Retinal pigment epithelial cell (primary cell): ENCODE results near the gene ADAMTS14.

ENCODE experiments used
- DNase-seq: peaks from one replicate; pipeline ENCODE4 v3.0.0-alpha.2; 2010; ENCODE audit warnings: low read depth
- H3K4me3 ChIP-seq: 2 replicates; pipeline ENCODE4 v1.5.1; 2011; ENCODE audit warnings: mild to moderate bottlenecking, low read length, control low read depth, moderate library complexity
- CTCF ChIP-seq: conservative IDR thresholded peaks from 2 replicates; pipeline ENCODE4 v1.5.1; 2011; ENCODE audit warnings: low read depth, low read length, control low read depth, inconsistent platforms

The ADAMTS14 gene

GRCh38 chr10:70743430-70743788 lies 71.1 kb downstream of the ADAMTS14 start:
- no peak overlapping the region for H3K4me3 ChIP-seq
- no peak for TF ChIP-seq CTCF
- DNase-seq, result no peak

- no peak for DNase-seq
- TF ChIP-seq CTCF, result no peak
- H3K4me3 ChIP-seq, result no peak overlapping the region
Observed at GRCh38 chr10:70743879-70744278, 71.6 kb downstream of the ADAMTS14 start.

GRCh38 chr10:70744617-70745143 lies 72.4 kb downstream of the ADAMTS14 start:
- no peak for DNase-seq
- no peak for TF ChIP-seq CTCF
- H3K4me3 ChIP-seq, result no peak overlapping the region

- no peak overlapping the region for H3K4me3 ChIP-seq
- TF ChIP-seq CTCF, result no peak
Observed at GRCh38 chr10:70745555-70745954, 73.2 kb downstream of the ADAMTS14 start.

GRCh38 chr10:70747192-70747965 lies 75.1 kb downstream of the ADAMTS14 start:
- no peak for TF ChIP-seq CTCF
- no peak overlapping the region for H3K4me3 ChIP-seq
- no peak for DNase-seq

More at GRCh38 chr10:70745555-70745954, 73.2 kb downstream of the ADAMTS14 start:
- DNase-seq, result no peak

- TF ChIP-seq CTCF, result no peak
- no peak for DNase-seq
- H3K4me3 ChIP-seq, result no peak overlapping the region
Observed at GRCh38 chr10:70748305-70748704, 76.0 kb downstream of the ADAMTS14 start.

- no peak overlapping the region for H3K4me3 ChIP-seq
- no peak for TF ChIP-seq CTCF
- no peak for DNase-seq
Observed at GRCh38 chr10:70748801-70749573, 76.7 kb downstream of the ADAMTS14 start.
